Thyroid gland (tissue), 4 donors: ENCODE data around the gene LDB3.

Experiments
- POLR2A ChIP-seq, 2 donors: fragments of 450-650 bp; IDR thresholded peaks; one replicate each; pipeline ENCODE4 v1.6.1; 2017; ENCODE audit warnings: antibody characterized with exemption in 2 of 2, mild to moderate bottlenecking in 2 of 2, moderate library complexity in 1 of 2
- TF ChIP-seq, protein P1 (sequence below), 6 experiments: fragments of 200-600 bp in 3 of 6; fragments of 450-650 bp in 3 of 6; sonication (generic) in 3 of 6; IDR thresholded peaks; one replicate each; pipeline ENCODE4 v1.5.1; 2016 to 2019; ENCODE audit warnings: antibody characterized with exemption in 6 of 6, mild to moderate bottlenecking in 2 of 6, inconsistent platforms in 1 of 6, moderate library complexity in 1 of 6

DNA sequence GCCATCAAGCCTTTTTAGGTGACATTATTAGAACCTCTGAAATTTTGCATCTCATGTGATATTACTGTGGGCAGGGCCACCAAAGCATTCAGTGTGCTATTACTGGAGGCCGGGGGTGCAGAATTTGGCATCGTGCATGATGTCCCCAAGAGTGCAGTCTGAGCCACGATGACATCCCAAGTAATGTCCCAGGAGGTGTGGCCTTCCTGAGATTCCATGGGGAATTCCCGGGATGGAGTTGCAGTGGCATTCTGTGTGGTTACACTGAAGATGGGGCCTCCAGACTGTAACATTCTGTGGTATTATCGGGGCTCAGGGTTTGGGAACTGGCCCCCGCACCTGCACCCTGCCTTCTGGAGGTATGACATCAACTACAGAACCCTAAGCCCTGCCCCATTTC is 9.1 kb downstream of the LDB3 start:
- TF ChIP-seq POLR2A (IDR thresholded peaks at IDR 0.05): no peak
- TF ChIP-seq, protein P1, sequence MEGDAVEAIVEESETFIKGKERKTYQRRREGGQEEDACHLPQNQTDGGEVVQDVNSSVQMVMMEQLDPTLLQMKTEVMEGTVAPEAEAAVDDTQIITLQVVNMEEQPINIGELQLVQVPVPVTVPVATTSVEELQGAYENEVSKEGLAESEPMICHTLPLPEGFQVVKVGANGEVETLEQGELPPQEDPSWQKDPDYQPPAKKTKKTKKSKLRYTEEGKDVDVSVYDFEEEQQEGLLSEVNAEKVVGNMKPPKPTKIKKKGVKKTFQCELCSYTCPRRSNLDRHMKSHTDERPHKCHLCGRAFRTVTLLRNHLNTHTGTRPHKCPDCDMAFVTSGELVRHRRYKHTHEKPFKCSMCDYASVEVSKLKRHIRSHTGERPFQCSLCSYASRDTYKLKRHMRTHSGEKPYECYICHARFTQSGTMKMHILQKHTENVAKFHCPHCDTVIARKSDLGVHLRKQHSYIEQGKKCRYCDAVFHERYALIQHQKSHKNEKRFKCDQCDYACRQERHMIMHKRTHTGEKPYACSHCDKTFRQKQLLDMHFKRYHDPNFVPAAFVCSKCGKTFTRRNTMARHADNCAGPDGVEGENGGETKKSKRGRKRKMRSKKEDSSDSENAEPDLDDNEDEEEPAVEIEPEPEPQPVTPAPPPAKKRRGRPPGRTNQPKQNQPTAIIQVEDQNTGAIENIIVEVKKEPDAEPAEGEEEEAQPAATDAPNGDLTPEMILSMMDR (IDR thresholded peaks at IDR 0.05): no peak
